ENCODE data around the gene ZNF428. TPM values are rescaled to one million over a fixed set of nuclear protein-coding genes. Genes with fewer than 3 reads are reported as not detected.
"Not testable (repeated sequence)": the region's sequence is repeated elsewhere in the genome, so short reads cannot be mapped to it uniquely, and the experiment has no call there.

Gene ZNF428
- total RNA-seq, 2 donors from 2014 or later, result 34.2 to 38.7 TPM

GRCh38 chr19:43643326-43643725 is 23.9 kb upstream of the ZNF428 start:
- DNase-seq (no peak), ATAC-seq (no peak)
- intact Hi-C loops (cut with DNase I), result no loop called here

DNA sequence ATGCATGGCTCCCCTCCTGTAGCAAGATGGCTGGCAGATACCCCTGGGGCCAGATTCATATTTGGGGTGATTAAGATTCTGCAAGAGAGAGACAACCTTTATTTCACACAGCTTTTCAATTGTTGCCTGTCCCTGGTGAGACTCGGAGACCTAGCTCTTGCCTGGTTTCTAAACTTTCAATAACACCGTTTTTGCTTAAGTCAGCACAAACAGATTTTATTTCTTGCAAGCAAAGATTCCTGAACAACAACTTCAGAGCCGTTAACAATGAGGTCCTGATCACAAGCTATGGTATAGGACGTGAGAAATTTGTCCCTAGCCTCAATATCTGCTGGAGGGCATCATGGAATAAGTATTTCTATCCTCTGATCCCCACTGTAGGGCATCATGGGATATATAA is 23.1 kb upstream of the ZNF428 start:
- DNase-seq, result no peak
- ATAC-seq, result no peak
- intact Hi-C loops (cut with DNase I), result no loop called here

- ATAC-seq (no peak), DNase-seq (no peak)
- intact Hi-C loops (cut with DNase I), result no loop called here
These were observed 21.9 kb upstream of the ZNF428 start for GRCh38 chr19:43641333-43641732.

GRCh38 chr19:43640424-43640757 is 21.0 kb upstream of the ZNF428 start:
- DNase-seq (no peak), ATAC-seq (no peak)
- intact Hi-C loops (cut with DNase I), result no loop called here

DNA sequence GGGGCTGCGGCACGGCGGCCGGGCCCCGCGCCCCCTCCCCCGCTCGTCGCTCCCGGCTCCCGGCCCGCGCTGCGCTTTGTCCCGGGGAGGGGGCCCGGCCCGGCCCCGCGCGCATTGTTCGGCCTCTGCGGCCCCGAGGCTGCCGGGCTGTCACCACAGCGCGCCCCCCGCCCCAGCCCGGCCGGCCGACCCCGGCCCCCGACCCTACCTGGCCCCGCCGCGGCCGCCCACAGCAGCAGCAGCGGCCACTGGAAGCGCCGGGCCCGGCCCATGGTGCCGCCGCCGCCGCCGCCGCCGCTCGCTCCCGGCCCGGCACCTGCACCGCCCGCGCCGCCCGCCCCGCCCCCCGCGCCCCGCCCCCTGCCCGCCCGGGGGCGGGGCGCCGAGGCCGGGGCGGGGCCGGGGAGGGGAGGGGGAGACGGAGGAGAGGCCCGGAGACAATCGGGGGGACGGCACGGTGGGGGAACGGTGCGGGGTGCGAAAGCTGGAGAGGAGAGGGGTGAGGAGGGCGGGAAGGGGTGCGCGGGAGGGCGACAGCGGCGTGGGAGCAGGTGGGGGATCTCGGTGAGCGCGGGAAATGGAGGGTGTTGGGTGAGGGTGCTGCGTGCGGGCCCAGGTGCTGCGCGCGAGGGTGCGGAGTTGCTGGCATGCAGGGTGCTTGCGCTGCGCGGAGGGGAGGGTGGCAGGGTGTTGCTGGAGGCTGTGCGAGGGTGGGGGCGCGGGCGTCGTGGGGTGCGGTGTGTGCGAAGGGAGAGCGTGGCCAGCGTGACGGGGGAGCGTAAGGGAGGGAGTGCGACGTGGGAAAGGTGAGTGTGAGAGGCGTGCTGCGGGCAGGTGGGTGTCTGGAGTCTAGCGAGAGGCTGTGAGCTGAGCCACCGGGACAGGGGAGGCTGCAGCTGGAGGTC is 20.3 kb upstream of the ZNF428 start, which contains the start of gene CADM4:
Gene CADM4 (minus strand): TSS at position 332 of the 905 bp plus-strand sequence. CDS start 60 bp downstream, at position 272.
- DNase-seq (no peak), ATAC-seq (peak; percentile 72 to 83)
- intact Hi-C loops (cut with DNase I), result no loop called here

DNA sequence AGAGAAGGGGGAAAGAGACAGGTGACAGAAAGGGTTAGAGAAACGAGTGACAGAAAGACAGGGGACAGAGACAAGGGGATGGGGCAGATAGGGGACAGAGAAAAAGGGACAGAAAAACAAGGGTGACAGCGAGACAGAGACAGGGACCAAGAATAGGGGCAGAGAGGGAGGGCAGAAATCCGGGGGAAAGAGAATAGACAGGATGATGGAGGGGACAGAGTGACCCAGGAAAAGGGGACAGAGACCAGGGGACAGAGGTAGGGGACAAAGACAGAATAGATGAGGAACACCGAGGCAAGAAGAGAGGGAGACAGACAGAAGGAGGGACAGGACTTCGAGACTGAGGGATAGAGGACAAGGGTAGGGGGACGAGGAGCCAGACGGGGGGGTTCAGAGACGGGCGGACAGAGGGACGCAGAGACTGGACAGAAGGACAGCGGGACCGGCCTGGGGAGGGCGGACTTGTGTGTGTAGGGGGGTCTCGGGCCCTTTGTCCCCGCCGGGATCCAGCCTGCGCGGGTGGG is 19.6 kb upstream of the ZNF428 start:
- intact Hi-C loops (cut with DNase I), result no loop called here
- no peak for ATAC-seq
- DNase-seq, result no peak

- intact Hi-C loops (cut with DNase I), result no loop called here
- ATAC-seq, result no peak
- no peak for DNase-seq
These were observed 19.0 kb upstream of the ZNF428 start for GRCh38 chr19:43638214-43638994.

GRCh38 chr19:43636121-43636683 is 16.8 kb upstream of the ZNF428 start:
- DNase-seq (no peak), ATAC-seq (no peak)
- intact Hi-C loops (cut with DNase I), result no loop called here

DNA sequence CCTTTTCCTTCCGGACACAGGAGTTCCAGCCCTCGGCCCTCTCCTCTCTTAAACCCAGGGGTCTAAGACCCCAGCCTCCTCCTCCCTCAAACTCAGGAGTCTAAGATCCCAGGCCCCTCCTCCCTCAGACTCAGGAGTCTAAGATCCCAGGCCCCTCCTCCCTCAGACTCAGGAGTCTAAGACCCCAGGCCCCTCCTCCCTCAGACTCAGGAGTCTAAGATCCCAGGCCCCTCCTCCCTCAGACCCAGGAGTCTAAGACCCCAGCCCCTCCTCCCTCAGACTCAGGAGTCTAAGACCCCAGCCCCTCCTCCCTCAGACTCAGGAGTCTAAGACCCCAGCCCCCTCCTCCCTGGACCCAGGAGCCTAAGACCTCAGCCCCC is 16.1 kb upstream of the ZNF428 start:
- ATAC-seq; DNase-seq; intact Hi-C loops (cut with DNase I): not testable (repeated sequence)

- no peak for ATAC-seq
These were observed 15.6 kb upstream of the ZNF428 start for GRCh38 chr19:43634872-43635560.

GRCh38 chr19:43634506-43634871 is 15.1 kb upstream of the ZNF428 start:
- ATAC-seq, result no peak
- no peak for DNase-seq
- intact Hi-C loops (cut with DNase I), result no loop called here

More at GRCh38 chr19:43634872-43635560, 15.6 kb upstream of the ZNF428 start:
- intact Hi-C loops (cut with DNase I), result no loop called here
- no peak for DNase-seq

- intact Hi-C loops (cut with DNase I), result no loop called here
- no peak for ATAC-seq
- no peak for DNase-seq
These were observed 14.6 kb upstream of the ZNF428 start for GRCh38 chr19:43634068-43634467.

DNA sequence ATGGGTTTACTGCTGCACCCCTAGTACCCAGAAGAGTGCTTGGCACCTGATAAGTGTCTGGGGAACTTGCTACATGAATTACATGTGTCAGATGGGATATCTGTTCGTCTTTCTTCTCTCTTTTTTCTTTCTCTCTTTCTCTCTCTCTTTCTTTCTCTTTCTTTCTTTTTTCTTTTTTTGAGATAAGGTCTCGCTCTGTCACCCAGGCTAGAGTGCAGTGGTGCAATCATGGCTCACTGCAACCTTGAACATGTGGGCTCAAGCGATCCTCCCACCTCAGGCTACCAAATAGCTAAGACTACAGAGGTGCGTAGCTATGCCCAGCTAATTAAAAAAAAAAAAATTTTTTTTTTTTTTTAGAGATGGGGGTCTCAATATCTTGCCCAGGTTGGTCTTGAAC is 14.1 kb upstream of the ZNF428 start:
- no peak for ATAC-seq
- no peak for DNase-seq
- intact Hi-C loops (cut with DNase I), result no loop called here

DNA sequence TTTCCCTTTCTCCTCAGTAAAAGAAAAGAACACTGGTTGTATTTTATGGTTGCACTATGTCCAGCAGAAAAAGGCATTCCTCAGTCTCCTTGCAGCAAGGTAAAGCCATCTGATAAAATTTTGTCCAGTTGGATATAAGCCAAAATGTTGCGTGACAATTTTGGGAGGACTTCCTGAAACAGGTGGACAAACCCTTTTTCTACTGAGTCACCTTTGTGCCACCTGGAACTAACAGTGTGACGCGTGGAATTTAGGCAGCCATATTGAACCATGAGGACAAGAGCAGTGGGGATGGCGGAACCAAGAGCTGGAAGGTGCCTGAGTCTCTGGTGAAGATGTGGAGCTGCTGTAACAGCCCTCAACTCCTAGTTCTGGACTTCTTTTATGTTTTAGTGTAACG is 12.1 kb upstream of the ZNF428 start:
- intact Hi-C loops (cut with DNase I), result no loop called here
- ATAC-seq, result no peak
- no peak for DNase-seq

DNA sequence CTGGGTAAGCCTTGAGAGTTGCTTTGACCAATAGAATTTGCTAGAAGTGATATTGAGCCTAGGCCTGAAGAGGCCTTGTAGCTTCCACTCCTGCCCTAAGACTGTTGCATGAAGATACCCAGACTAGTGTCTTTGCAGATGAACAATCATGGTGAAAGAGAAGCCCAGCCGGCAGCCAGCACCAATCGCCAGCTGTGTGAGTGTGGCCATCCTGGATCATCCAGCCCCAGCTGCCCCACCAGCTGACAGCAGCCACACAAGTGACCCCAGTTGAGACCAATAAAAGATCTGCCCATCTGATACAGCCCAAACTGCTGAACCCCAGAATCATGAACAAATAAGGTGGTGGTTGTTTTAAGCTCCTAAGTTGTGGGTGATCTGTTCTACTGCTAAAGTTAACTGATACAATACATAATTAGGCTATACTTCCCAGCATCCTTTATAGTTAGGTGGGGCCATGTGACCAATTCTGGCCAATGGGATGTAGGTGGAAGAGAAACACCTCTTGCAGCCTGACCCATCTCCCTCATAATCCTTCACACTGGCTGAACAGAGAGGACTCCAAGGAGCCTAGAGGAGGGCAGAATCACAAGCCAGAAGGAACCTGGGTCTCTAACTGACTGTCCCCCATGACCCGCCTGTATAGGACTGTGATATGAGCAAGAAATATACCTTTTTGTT is 9.4 kb upstream of the ZNF428 start:
- DNase-seq (no peak), ATAC-seq (no peak)
- intact Hi-C loops (cut with DNase I), result no loop called here

DNA sequence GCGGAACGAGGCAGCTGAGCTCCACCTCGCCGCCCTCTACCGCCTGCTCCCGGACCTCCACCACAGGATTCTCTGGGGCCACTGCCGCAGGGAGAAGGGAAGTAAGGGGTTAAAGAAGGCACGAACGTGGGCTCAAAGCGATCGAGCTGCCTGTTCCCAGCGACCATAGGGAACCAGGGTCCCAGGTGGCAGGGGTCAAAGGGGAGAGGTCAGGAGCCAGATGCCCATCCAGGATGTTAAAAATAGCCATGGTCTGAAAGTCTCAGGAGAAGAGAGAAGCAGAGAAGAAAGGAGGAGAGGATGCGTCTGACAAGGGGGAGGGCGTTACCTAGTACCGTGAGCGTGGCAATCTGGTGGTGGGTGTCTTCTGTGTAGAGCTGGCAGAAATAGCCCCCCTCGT is 7.4 kb upstream of the ZNF428 start:
- no peak for ATAC-seq
- intact Hi-C loops (cut with DNase I), result no loop called here
- no peak for DNase-seq

DNA sequence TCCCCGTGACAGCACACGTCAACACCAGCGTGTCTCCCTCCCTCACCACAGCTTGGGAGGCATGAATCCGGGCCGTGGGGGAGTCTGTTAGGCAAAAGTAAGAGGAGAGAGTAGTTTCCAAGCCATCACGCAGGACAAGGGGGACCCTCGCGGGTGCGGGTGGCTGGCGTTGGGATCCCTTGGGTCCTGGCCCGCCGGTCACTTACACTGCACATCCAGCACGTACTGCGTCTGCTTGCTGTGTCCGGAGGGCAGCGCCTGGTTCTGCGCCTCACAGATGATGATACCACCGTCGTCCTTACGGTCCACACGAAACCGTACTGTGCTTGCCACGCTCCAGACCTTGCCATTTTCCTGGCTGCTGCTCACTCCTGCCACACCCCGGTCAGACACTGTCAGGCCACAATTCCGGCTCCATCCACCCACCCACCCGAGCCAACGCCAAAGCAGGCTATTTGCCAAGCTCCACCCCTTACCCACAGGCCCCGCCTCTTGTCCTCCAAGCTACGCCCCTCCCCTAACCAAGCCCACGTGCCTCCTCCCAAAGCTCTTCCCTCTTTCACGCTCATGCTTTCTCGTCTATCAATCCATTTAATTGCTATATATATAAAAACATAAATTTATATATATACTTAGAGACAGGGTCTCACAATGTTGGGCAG is 6.6 kb upstream of the ZNF428 start:
- intact Hi-C loops (cut with DNase I), result no loop called here
- ATAC-seq, result no peak

DNA sequence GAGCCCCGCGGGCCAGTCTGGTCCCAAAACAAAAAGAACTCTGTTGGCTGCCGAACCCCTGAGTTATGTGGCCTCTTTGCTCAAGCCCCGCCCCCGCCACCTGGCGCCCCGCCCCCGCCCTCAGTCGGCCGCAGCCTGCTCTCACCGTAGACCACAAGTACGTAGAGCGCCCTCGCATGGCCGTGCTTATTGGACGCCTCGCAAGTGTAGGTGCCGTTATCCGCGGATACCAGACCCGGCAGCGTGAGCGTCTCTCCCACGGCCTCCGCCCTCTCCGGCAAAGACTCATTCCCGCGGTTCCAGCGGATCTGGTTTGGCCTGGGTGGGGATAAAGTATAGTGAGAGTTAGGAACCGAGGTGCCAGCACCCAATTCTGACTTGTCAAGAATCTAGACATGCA is 5.5 kb upstream of the ZNF428 start:
- ATAC-seq (peak in 1 of 2 donors; percentile 19), DNase-seq (peak; percentile 59)
- intact Hi-C loops (cut with DNase I), result no loop called here

More for the DNA sequence above, 6.6 kb upstream of the ZNF428 start:
- no peak for DNase-seq

Data from left cardiac atrium (tissue), 4 donors.